HL-60 (cell line): ENCODE measurements around the gene CXCL16.

ENCODE experiments used
- DNase-seq, 2 experiments: peaks; one replicate each; pipeline ENCODE4 v3.0.0-alpha.2; 2010 to 2020; ENCODE audit warnings: low read depth in 1 of 2, low spot score in 1 of 2
- H3K27ac ChIP-seq: fragments of 250-450 bp; sonication (Bioruptor Pico); replicated peaks from 2 replicates; pipeline ENCODE4 v1.5.1; 2020; ENCODE audit warnings: mild to moderate bottlenecking, moderate library complexity
- H3K27me3 ChIP-seq: fragments of 250-450 bp; sonication (Bioruptor Pico); 2 replicates; pipeline ENCODE4 v1.5.1; 2021; ENCODE audit warnings: mild to moderate bottlenecking, moderate library complexity; ENCODE audit not compliant: insufficient read depth, poor library complexity, severe bottlenecking
- H3K4me3 ChIP-seq: replicated peaks from 2 replicates; pipeline ENCODE4 v1.5.1; 2011; ENCODE audit warnings: mild to moderate bottlenecking, control low read depth, low read length; ENCODE audit not compliant: insufficient read depth
- CTCF ChIP-seq: IDR thresholded peaks from one replicate; pipeline ENCODE4 v1.5.1; 2011; ENCODE audit warnings: low read length, control low read depth, inconsistent platforms; ENCODE audit not compliant: insufficient read depth
- GABPA ChIP-seq: IDR thresholded peaks from 2 replicates; pipeline ENCODE4 v1.6.1; 2012; ENCODE audit warnings: low read depth
- POLR2AphosphoS5 ChIP-seq: IDR thresholded peaks from 2 replicates; pipeline ENCODE4 v1.6.1; 2012; ENCODE audit warnings: low read depth
- REST ChIP-seq: IDR thresholded peaks from 2 replicates; pipeline ENCODE4 v1.6.1; 2012; ENCODE audit warnings: low read depth; ENCODE audit not compliant: insufficient replicate concordance
- SPI1 ChIP-seq: IDR thresholded peaks from 2 replicates; pipeline ENCODE4 v1.6.1; 2012; ENCODE audit warnings: low read depth, mild to moderate bottlenecking, borderline replicate concordance

Gene CXCL16

GRCh38 chr17:4742133-4742532, 2.4 kb upstream of the CXCL16 start:
- no peak overlapping the region for H3K4me3 ChIP-seq
- H3K27ac ChIP-seq, result no peak overlapping the region
- no peak for TF ChIP-seq POLR2AphosphoS5
- no peak for TF ChIP-seq REST
- TF ChIP-seq GABPA, result no peak
- no peak for TF ChIP-seq SPI1
- TF ChIP-seq CTCF, result no peak
- peaks cover 10% of the 10 kb centered on the region for H3K27me3 ChIP-seq
- no peak for DNase-seq

GRCh38 chr17:4741544-4741943, 1.8 kb upstream of the CXCL16 start:
- Histone ChIP-seq H3K27ac (no peak overlapping the region), H3K4me3 (no peak overlapping the region), H3K27me3 (peaks cover 10% of the 10 kb centered on the region)
- no peak for DNase-seq
- TF ChIP-seq CTCF (no peak), POLR2AphosphoS5 (no peak), GABPA (no peak), REST (no peak), SPI1 (no peak)

- no peak for DNase-seq
- Histone ChIP-seq H3K27me3 (peaks cover 10% of the 10 kb centered on the region), H3K27ac (no peak overlapping the region), H3K4me3 (no peak overlapping the region)
- no peak for TF ChIP-seq POLR2AphosphoS5
- no peak for TF ChIP-seq CTCF
- TF ChIP-seq SPI1, result no peak
- TF ChIP-seq GABPA, result no peak
- no peak for TF ChIP-seq REST
These were observed 856 bp upstream of the CXCL16 start for GRCh38 chr17:4740584-4740983.
